Activated CD4-positive, alpha-beta T cell treated with anti-CD3 and anti-CD28 coated beads, Interleukin-2, amount 50 U/mL, for 1 hour (primary cell): ENCODE results near the gene MORN5.

Source experiments
- DNase-seq: peaks from one replicate; pipeline ENCODE4 v3.0.0-alpha.2; 2020

The MORN5 gene

GRCh38 chr9:122218071-122218934 is 58.6 kb downstream of the MORN5 start:
- no peak for DNase-seq

GRCh38 chr9:122218935-122219855 is 59.5 kb downstream of the MORN5 start:
- DNase-seq: no peak

GRCh38 chr9:122219856-122220672 is 60.4 kb downstream of the MORN5 start:
- no peak for DNase-seq

GRCh38 chr9:122220673-122221182 is 61.0 kb downstream of the MORN5 start:
- no peak for DNase-seq

- DNase-seq: no peak
Observed at GRCh38 chr9:122221183-122221811, 61.6 kb downstream of the MORN5 start.

- DNase-seq: no peak
Observed at GRCh38 chr9:122222791-122223190, 63.1 kb downstream of the MORN5 start.

- DNase-seq: no peak
Observed at GRCh38 chr9:122223435-122223834, 63.7 kb downstream of the MORN5 start.

GRCh38 chr9:122225312-122226141 is 65.8 kb downstream of the MORN5 start:
- no peak for DNase-seq

GRCh38 chr9:122226142-122226757 is 66.5 kb downstream of the MORN5 start:
- no peak for DNase-seq

GRCh38 chr9:122226758-122227574 is 67.3 kb downstream of the MORN5 start:
- no peak for DNase-seq

GRCh38 chr9:122227575-122227900 is 67.8 kb downstream of the MORN5 start:
- DNase-seq: no peak

- no peak for DNase-seq
Observed at GRCh38 chr9:122228191-122228567, 68.5 kb downstream of the MORN5 start.

- DNase-seq: no peak
Observed at GRCh38 chr9:122228568-122229484, 69.1 kb downstream of the MORN5 start, which contains the start of gene LHX6. TSS of gene LHX6 (minus strand) at chr9:122228957. CDS start at chr9:122228740, 217 bp downstream.

- DNase-seq: no peak
Observed at GRCh38 chr9:122229485-122229837, 69.8 kb downstream of the MORN5 start.

- no peak for DNase-seq
Observed at GRCh38 chr9:122232796-122233306, 73.1 kb downstream of the MORN5 start.

- DNase-seq: no peak
Observed at GRCh38 chr9:122234022-122234748, 74.5 kb downstream of the MORN5 start.

GRCh38 chr9:122236681-122237080 is 77.0 kb downstream of the MORN5 start:
- no peak for DNase-seq

GRCh38 chr9:122239722-122240121 is 80.0 kb downstream of the MORN5 start:
- no peak for DNase-seq
